ENCODE measurements around the gene PLEKHB2.

The PLEKHB2 gene

GRCh38 chr2:131126436-131126835 lies 21.3 kb downstream of the PLEKHB2 start:
- in situ Hi-C loops (cut with MboI; ENCODE audit: low sequenced_read_pairs, unreplicated experiment), result no loop called here
- DNase-seq (ENCODE audit: low spot score), result no peak
- TF ChIP-seq CTCF (IDR thresholded peaks at IDR 0.05; ENCODE audit: borderline replicate concordance, control extremely low read depth, extremely low read depth, insufficient read depth, missing control alignments), result no peak

GRCh38 chr2:131127076-131127475 lies 21.9 kb downstream of the PLEKHB2 start:
- TF ChIP-seq CTCF (IDR thresholded peaks at IDR 0.05; ENCODE audit: borderline replicate concordance, control extremely low read depth, extremely low read depth, insufficient read depth, missing control alignments), result no peak
- in situ Hi-C loops (cut with MboI; ENCODE audit: low sequenced_read_pairs, unreplicated experiment), result no loop called here
- no peak for DNase-seq (ENCODE audit: low spot score)

GRCh38 chr2:131127981-131128380 lies 22.8 kb downstream of the PLEKHB2 start:
- in situ Hi-C loops (cut with MboI; ENCODE audit: low sequenced_read_pairs, unreplicated experiment), result no loop called here
- no peak for TF ChIP-seq CTCF (IDR thresholded peaks at IDR 0.05; ENCODE audit: borderline replicate concordance, control extremely low read depth, extremely low read depth, insufficient read depth, missing control alignments)
- no peak for DNase-seq (ENCODE audit: low spot score)

- TF ChIP-seq CTCF (IDR thresholded peaks at IDR 0.05; ENCODE audit: borderline replicate concordance, control extremely low read depth, extremely low read depth, insufficient read depth, missing control alignments), result no peak
- in situ Hi-C loops (cut with MboI; ENCODE audit: low sequenced_read_pairs, unreplicated experiment), result no loop called here
- DNase-seq (ENCODE audit: low spot score), result no peak
These were observed 25.1 kb downstream of the PLEKHB2 start for GRCh38 chr2:131130298-131130596.

GRCh38 chr2:131132729-131133128 lies 27.6 kb downstream of the PLEKHB2 start:
- no peak for TF ChIP-seq CTCF (IDR thresholded peaks at IDR 0.05; ENCODE audit: borderline replicate concordance, control extremely low read depth, extremely low read depth, insufficient read depth, missing control alignments)
- DNase-seq (ENCODE audit: low spot score), result no peak
- in situ Hi-C loops (cut with MboI; ENCODE audit: low sequenced_read_pairs, unreplicated experiment), result no loop called here

DNA sequence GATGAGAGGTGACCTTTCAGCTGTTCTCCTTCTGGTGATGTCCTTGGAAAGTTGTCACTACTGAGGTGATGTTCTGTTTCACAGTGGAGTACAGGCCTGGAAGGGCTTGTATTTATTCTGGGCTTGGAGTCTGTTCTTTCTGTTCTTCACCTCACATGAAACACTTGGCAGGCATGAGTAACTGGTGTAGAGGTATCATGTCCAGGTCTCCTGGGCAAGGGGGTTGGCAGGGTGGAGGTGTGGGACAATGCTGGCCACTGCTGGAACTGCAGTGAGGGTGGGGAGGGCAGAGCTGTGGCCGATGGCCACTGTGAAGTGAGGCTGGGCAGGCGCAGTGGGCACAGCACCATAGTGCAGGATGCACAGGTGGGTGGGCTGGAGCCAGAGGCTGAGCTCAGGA lies 35.4 kb downstream of the PLEKHB2 start:
- TF ChIP-seq CTCF (IDR thresholded peaks at IDR 0.05; ENCODE audit: borderline replicate concordance, control extremely low read depth, extremely low read depth, insufficient read depth, missing control alignments), result no peak
- no peak for DNase-seq (ENCODE audit: low spot score)
- in situ Hi-C loops (cut with MboI; ENCODE audit: low sequenced_read_pairs, unreplicated experiment), result no loop called here

DNA sequence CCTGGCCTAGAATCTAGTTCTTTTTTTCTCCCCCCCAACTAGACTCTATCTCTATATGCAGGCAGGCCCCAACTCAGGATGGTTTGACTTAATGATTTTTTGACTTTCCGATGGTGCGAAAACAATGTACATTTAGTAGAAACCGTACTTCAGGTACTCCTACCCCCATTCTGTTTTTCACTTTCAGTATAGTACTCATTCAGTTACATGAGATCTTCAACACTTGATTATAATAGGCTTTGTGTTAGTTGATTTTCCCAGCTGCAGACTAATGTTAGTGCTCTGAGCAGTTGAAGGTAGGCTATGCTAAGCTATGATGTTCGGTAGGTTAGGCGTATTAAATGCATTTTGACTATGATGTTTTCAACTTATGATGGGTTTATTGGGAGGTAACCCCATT lies 37.7 kb downstream of the PLEKHB2 start:
- no peak for TF ChIP-seq CTCF (IDR thresholded peaks at IDR 0.05; ENCODE audit: borderline replicate concordance, control extremely low read depth, extremely low read depth, insufficient read depth, missing control alignments)
- DNase-seq (ENCODE audit: low spot score), result no peak
- in situ Hi-C loops (cut with MboI; ENCODE audit: low sequenced_read_pairs, unreplicated experiment), result no loop called here

Data from GM13976 (cell line).